K562 (cell line): ENCODE results near the gene RAD21L1. TPM values are rescaled to one million over a fixed set of nuclear protein-coding genes. Genes with fewer than 3 reads are reported as not detected.

Experiments used
- ATAC-seq: fragments of 200-7000 bp; cut with Tn5 transposase; 3 replicates; pipeline ENCODE4 v1.9.1; 2020; ENCODE audit warnings: moderate library complexity
- BruUV-seq: library from RNA; stranded (reverse); fragments of 400-500 nt; replicated peaks from 2 replicates; lab custom pipeline; 2021; lab: Mats Ljungman, UMichigan
- CTCF ChIA-PET: fragments of 300-600 bp; formaldehyde crosslinking; extraction: SDS; loops from one replicate; lab custom pipeline; 2021; ENCODE audit warnings: low intra/inter-chr PET ratio; lab: Yijun Ruan, JAX
- POLR2A ChIA-PET: fragments of 300-600, 350-650 bp; sonication (Branson Sonifier 250); formaldehyde crosslinking; extraction: SDS; loops from one replicate; lab custom pipeline; 2021; ENCODE audit warnings: antibody characterized with exemption, inconsistent platforms; lab: Yijun Ruan, JAX
- DNase-seq, 4 experiments: peaks; one replicate each; pipeline versions ENCODE4 v3.0.0 to v3.0.0-alpha.2; 2011 to 2018; ENCODE audit warnings: low spot score in 3 of 4, mixed read lengths in 3 of 4; ENCODE audit errors: extremely low read depth in 1 of 4
- FAIRE-seq: peaks from 2 replicates; lab custom pipeline; 2011; peaks lifted over from hg19 to GRCh38; lab: Jason Lieb, UNC
- H2AFZ ChIP-seq: 2 replicates; pipeline ENCODE4 v1.6.0; 2011; ENCODE audit warnings: low read depth, low read length, control low read depth, inconsistent platforms
- H3K27ac ChIP-seq: fragments of 200-600 bp; 3 replicates; pipeline ENCODE4 v1.8.0; 2011; ENCODE audit warnings: low read depth, mild to moderate bottlenecking, control low read depth, inconsistent platforms, low read length, moderate library complexity, mixed read lengths; ENCODE audit errors: extremely low read depth
- H3K27me3 ChIP-seq, 2 experiments: fragments of 300-600 bp in 1 of 2; 2 replicates in 1 of 2; 3 replicates in 1 of 2; pipeline versions ENCODE4 v1.6.0 to v1.8.0; 2011; ENCODE audit warnings: inconsistent platforms in 2 of 2, low read length in 2 of 2, mild to moderate bottlenecking in 1 of 2, mixed read lengths in 1 of 2, moderate library complexity in 1 of 2; ENCODE audit not compliant: control insufficient read depth in 2 of 2, insufficient read depth in 2 of 2
- H3K36me3 ChIP-seq: fragments of 300-600 bp; 3 replicates; pipeline ENCODE4 v1.8.0; 2011; ENCODE audit warnings: mild to moderate bottlenecking, low read length, inconsistent platforms; ENCODE audit not compliant: control insufficient read depth, insufficient read depth
- H3K4me1 ChIP-seq, 2 experiments: fragments of 200-600 bp in 1 of 2; replicated peaks in 1 of 2; 2 replicates in 1 of 2; 3 replicates in 1 of 2; pipeline versions ENCODE4 v1.5.1 to v1.8.0; 2011; ENCODE audit warnings: inconsistent platforms in 2 of 2, low read length in 2 of 2, mild to moderate bottlenecking in 1 of 2, mixed read lengths in 1 of 2, moderate library complexity in 1 of 2; ENCODE audit not compliant: control insufficient read depth in 2 of 2, insufficient read depth in 2 of 2
- H3K4me2 ChIP-seq: 2 replicates; pipeline ENCODE4 v1.6.1; 2011; ENCODE audit warnings: low read length, control low read depth, inconsistent platforms, mixed read lengths; ENCODE audit not compliant: insufficient read depth
- H3K4me3 ChIP-seq: fragments of 200-600 bp; sonication (generic), shearing (Covaris generic); 2 replicates; pipeline ENCODE4 v1.5.1; 2016; ENCODE audit warnings: control low read depth, inconsistent platforms
- H3K79me2 ChIP-seq: fragments of 200-600 bp; 3 replicates; pipeline ENCODE4 v1.8.0; 2011; ENCODE audit warnings: low read length, inconsistent platforms; ENCODE audit not compliant: control insufficient read depth, insufficient read depth
- H3K9ac ChIP-seq, 2 experiments: 2 replicates each; pipeline versions ENCODE4 v1.6.0 to v1.6.1; 2011; ENCODE audit warnings: low read depth in 2 of 2, low read length in 2 of 2, control low read depth in 1 of 2, inconsistent platforms in 1 of 2, mild to moderate bottlenecking in 1 of 2, mixed read lengths in 1 of 2; ENCODE audit not compliant: insufficient read depth in 1 of 2
- H3K9me1 ChIP-seq: one replicate; pipeline ENCODE4 v1.6.0; 2011; ENCODE audit warnings: inconsistent platforms, mild to moderate bottlenecking, low read length, moderate library complexity; ENCODE audit not compliant: control insufficient read depth, insufficient read depth
- H3K9me3 ChIP-seq: replicated peaks from 2 replicates; pipeline ENCODE4 v1.5.1; 2011; ENCODE audit warnings: low read depth, low read length, inconsistent platforms; ENCODE audit not compliant: control insufficient read depth, insufficient read depth
- H4K20me1 ChIP-seq: replicated peaks from 2 replicates; pipeline ENCODE4 v1.6.1; 2011; ENCODE audit warnings: low read length, inconsistent platforms, mixed read lengths; ENCODE audit not compliant: control insufficient read depth, insufficient read depth
- MAFF ChIP-seq: IDR thresholded peaks from 2 replicates; pipeline ENCODE4 v1.6.1; 2012; ENCODE audit warnings: low read length, improper control_type of control experiment
- NFIC ChIP-seq: fragments of 450-650 bp; IDR thresholded peaks from 2 replicates; pipeline ENCODE4 v1.6.1; 2017; ENCODE audit warnings: mild to moderate bottlenecking, inconsistent platforms
- SMARCB1 ChIP-seq: IDR thresholded peaks from 2 replicates; pipeline ENCODE4 v1.6.1; 2011; ENCODE audit warnings: improper control_type of control experiment, low read depth; ENCODE audit not compliant: insufficient read length
- TAF7 ChIP-seq: fragments of 450-650 bp; IDR thresholded peaks from 2 replicates; pipeline ENCODE4 v1.6.1; 2016; ENCODE audit warnings: missing genetic modification characterization, missing compliant biosample characterization
- USF1 ChIP-seq: sonication (generic); formaldehyde crosslinking; IDR thresholded peaks from 2 replicates; pipeline ENCODE4 v1.9.0; 2022; ENCODE audit warnings: mild to moderate bottlenecking, missing genetic modification reagents
- ZNF212 ChIP-seq: fragments of 450-650 bp; formaldehyde crosslinking; IDR thresholded peaks from 2 replicates; pipeline ENCODE4 v1.4.0; 2020; ENCODE audit warnings: mild to moderate bottlenecking
- WGBS: fragments of 100-300 bp; shearing (Covaris generic); methylation state at CpG from one replicate; pipeline ENCODE4 v1.1.6; 2016; ENCODE audit warnings: low coverage, mixed read lengths; ENCODE audit not compliant: insufficient coverage; ENCODE audit errors: missing lambda C conversion rate; 5-methylcytosine and 5-hydroxymethylcytosine counted together
- in situ Hi-C: fragments of 300-500 bp; cut with MboI; formaldehyde crosslinking; loops from 4 replicates; pipeline ENCODE4 v1.15.0; 2018; ENCODE audit warnings: inconsistent platforms, mixed read lengths
- intact Hi-C: fragments of 100-400 bp; cut with micrococcal nuclease; formaldehyde crosslinking; loops from 2 replicates; pipeline ENCODE4 v1.14.2; 2022
- polyA plus RNA-seq, 8 experiments: library from polyadenylated mRNA; depleted of rRNA in 4 of 8; stranded (reverse) in 5 of 8; unstranded in 3 of 8; fragments of >200 nt; fragmentation: Nextera tagmentation in 2 of 8; fragmentation: Illumina TruSeq in 1 of 8; extraction: Ambion mirVana in 2 of 8; extraction: Trizol in 1 of 8; gene quantifications; 2 replicates each; pipeline versions ENCODE4 v1.2.1 to v1.2.3, GENCODE V29; 2011 to 2014; ENCODE audit warnings: inconsistent platforms in 1 of 8, missing spikeins in 1 of 8
- total RNA-seq, 7 experiments: library from RNA; depleted of rRNA in 6 of 7; stranded (reverse); fragments of >200 nt in 6 of 7; fragmentation: Illumina TruSeq in 2 of 7; extraction: Trizol in 2 of 7; gene quantifications; 2 replicates each; pipeline versions ENCODE4 v1.2.1 to v1.2.3, GENCODE V29; 2011 to 2021; ENCODE audit warnings: low replicate concordance in 1 of 7
- TF ChIP-seq, protein P1 (sequence below): fragments of 250-450 bp; sonication (Bioruptor Pico); IDR thresholded peaks from 2 replicates; pipeline ENCODE4 v1.6.1; 2021; ENCODE audit warnings: mild to moderate bottlenecking

Gene RAD21L1
- total and polyA plus RNA-seq, 9 of the 15 experiments (the other 6 are each of a cell fraction or from before 2014, with no cell fraction given): 0.17 to 1.7 (median 0.45) TPM; not detected in 1

DNA sequence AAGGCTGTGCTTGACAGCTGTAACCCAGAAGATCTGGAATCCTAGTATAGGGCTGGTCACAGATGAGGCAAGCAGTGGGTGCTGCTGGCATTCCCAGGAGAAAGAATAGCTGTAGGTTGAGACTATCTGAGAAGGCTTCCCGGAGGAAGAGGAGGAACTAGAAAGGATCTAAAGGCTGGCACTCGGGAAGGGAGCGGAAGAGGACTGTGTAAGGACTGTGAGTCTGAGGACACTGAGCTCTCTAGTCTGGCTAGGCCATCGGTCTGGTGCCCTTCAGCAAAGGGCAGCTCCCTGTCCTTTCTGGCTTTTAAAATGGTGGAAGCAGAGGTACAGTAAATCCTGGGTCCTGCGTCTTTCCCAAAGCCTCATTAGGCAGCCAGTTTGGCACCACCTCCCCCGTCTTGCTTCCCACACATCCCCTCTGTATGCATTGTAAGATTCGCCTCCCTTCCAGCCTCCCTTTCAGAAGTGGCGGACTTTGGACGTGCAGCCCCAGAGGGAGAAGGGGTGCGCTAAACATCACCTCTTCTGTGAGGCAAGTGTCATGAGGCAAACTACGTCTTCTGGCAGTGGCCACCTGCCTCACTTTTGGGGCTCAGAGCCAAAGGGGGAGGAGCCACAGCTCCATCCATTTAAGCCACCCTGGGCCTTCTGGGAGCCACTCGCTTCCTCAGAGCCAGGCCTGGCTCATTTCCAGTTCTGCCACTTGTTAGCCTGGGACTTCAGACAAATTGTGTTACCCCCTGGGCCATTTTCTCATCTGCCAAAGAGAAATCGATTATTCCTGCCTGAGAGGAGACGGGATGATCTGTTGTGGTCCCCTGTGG, 48.9 kb downstream of the RAD21L1 start:
- no TSS peak for BruUV-seq
- Histone ChIP-seq H3K4me3 (no peak overlapping the region), H3K4me2 (no peak overlapping the region), H3K4me1 (peaks cover 7 to 15% of the 10 kb centered on the region in 2 experiments; a peak in 3 of 5 replicates), H4K20me1 (no peaks in the 10 kb centered on the region), H3K27me3 (no peaks in the 10 kb centered on the region; a peak in 1 of 5 replicates), H3K9ac (no peak overlapping the region), H3K36me3 (no peaks in the 10 kb centered on the region; the same call in 2 of the 3 replicates), H3K27ac (no peak overlapping the region), H3K79me2 (peaks cover 3% of the 10 kb centered on the region; the same call in 1 of the 3 replicates), H3K9me1 (no peaks in the 10 kb centered on the region), H3K9me3 (no peaks in the 10 kb centered on the region), H2AFZ (no peak overlapping the region)
- 70% methylated on average over 13 of the region's 14 CpGs for WGBS
- TF ChIP-seq USF1 (CRISPR knock-in tag): 0 out of 2 replicates have a peak, but pooled peaks have one; percentile 7
- TF ChIP-seq MAFF: no peak
- peak; percentile 46 for TF ChIP-seq NFIC
- TF ChIP-seq ZNF212 (CRISPR knock-in tag): no peak
- no peak for TF ChIP-seq SMARCB1
- TF ChIP-seq TAF7 (tag): no peak
- TF ChIP-seq, protein P1, sequence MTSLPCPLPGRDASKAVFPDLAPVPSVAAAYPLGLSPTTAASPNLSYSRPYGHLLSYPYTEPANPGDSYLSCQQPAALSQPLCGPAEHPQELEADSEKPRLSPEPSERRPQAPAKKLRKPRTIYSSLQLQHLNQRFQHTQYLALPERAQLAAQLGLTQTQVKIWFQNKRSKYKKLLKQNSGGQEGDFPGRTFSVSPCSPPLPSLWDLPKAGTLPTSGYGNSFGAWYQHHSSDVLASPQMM (CRISPR knock-in tag): no peak
- POLR2A ChIA-PET: interaction anchor here (0.7 to 1.1 kb wide), 3 partner anchors 8 to 25 kb away, joined by 3 read pairs; no protein-coding TSS in a partner anchor
- in situ Hi-C loops: no loop called here
- peak in 2 of 4 experiments; percentile 24 to 25 for DNase-seq
- intact Hi-C loops: no loop called here
- peak; percentile 44; the same call in 2 of the 3 replicates for ATAC-seq
- no peak for FAIRE-seq
- CTCF ChIA-PET: no interaction called here
